NCI-H69 (cell line): Measurements from ENCODE around the gene GPSM3.
"Not testable (repeated sequence)": the region's sequence is repeated elsewhere in the genome, so short reads cannot be mapped to it uniquely, and the experiment has no call there.

Experiments
- DNase-seq: peaks from one replicate; lab custom pipeline; 2025; lab: John Stamatoyannopoulos, UW

Gene GPSM3

GRCh38 chr6:32202186-32202585 is 9.7 kb upstream of the GPSM3 start:
- DNase-seq = no peak

- DNase-seq = no peak
Observed at GRCh38 chr6:32200711-32201475, 8.4 kb upstream of the GPSM3 start.

GRCh38 chr6:32198866-32199265 is 6.4 kb upstream of the GPSM3 start:
- DNase-seq = no peak

GRCh38 chr6:32198345-32198696 is 5.9 kb upstream of the GPSM3 start:
- no peak for DNase-seq

- DNase-seq = peak; percentile 43
Observed at GRCh38 chr6:32196682-32197616, 4.5 kb upstream of the GPSM3 start.

GRCh38 chr6:32195902-32196681 is 3.6 kb upstream of the GPSM3 start:
- DNase-seq = peak; percentile 97

- DNase-seq = peak; percentile 100
Observed at GRCh38 chr6:32195652-32195901, 3.1 kb upstream of the GPSM3 start.

- peak; percentile 71 for DNase-seq
Observed at GRCh38 chr6:32194825-32195651, 2.6 kb upstream of the GPSM3 start.

GRCh38 chr6:32194388-32194787 is 1.9 kb upstream of the GPSM3 start:
- no peak for DNase-seq

GRCh38 chr6:32193096-32193495 is 653 bp upstream of the GPSM3 start:
- DNase-seq = not testable (repeated sequence)

- DNase-seq = no peak
Observed at GRCh38 chr6:32191696-32192607, 491 bp downstream of the GPSM3 start.

GRCh38 chr6:32190911-32191677 is 1.3 kb downstream of the GPSM3 start:
- DNase-seq = no peak

- peak; percentile 96 for DNase-seq
Observed at GRCh38 chr6:32190054-32190851, 2.2 kb downstream of the GPSM3 start, which contains the start of gene PBX2. TSS of gene PBX2 (minus strand) at chr6:32190202. CDS start at chr6:32189915, 287 bp downstream.

GRCh38 chr6:32189742-32190053 is 2.7 kb downstream of the GPSM3 start:
- no peak for DNase-seq

- no peak for DNase-seq
Observed at GRCh38 chr6:32189069-32189741, 3.2 kb downstream of the GPSM3 start.

GRCh38 chr6:32188381-32189068 is 3.9 kb downstream of the GPSM3 start:
- no peak for DNase-seq

- DNase-seq = not testable (repeated sequence)
Observed at GRCh38 chr6:32187725-32188380, 4.6 kb downstream of the GPSM3 start.
